ENCODE data around the gene GRIA3. TPM values are rescaled to one million over a fixed set of nuclear protein-coding genes. Genes with fewer than 3 reads are reported as not detected.
A peak's percentile ranks its signal among the peaks of the same experiment; 100 is the strongest.

The GRIA3 gene
- total RNA-seq, 1 experiment from 2014 or later = 1.4 TPM

DNA sequence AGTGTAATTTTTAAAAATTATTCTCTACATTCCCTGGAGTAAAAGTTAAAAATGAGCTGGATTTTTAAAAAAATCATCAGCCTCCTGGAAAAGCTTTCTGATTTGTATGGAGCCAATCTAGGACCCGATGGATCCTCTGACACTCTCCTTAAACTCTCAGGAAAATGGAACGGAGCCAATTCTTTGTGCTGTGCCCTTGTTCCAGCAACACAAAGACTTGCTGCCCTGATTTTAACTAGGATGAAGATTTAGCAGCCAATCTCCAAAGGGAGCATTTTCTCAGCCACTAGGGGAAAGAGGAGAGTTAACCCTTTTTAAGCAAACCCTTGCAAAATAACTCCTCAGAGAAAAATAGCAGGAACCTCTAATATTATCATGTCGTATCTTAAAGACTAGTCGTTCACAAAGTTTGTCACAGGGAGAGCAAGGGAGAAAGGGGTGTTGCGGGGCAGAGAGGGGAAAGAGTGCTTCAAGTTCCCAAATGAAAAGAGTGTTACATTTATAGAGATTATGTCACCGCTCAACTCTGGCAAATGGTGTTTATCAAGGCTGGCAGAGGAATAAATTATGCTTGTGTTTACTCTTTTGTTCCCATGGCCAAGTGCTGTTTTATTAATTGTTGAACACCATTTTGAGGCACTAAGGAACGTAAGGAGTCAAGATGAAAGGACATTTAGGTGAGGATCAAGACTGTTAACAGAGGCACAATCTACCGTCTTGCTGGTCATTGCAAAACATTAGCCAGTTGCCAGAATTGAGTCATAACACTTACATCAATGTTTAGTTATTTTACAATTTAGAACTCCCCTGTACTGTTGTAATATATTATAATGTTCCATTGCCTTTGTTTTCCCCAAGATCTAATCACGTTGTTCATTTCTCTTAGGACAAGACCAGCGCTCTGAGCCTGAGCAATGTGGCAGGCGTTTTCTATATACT lies 298.1 kb downstream of the GRIA3 start:
- H3K14ac ChIP-seq (ENCODE audit: insufficient read depth, low read length) = no peak overlapping the region
- Mint-ChIP-seq H3K4me3 (no peak overlapping the region), H3K27me3 (ENCODE audit: low read depth) (no peaks in the 10 kb centered on the region), H3K36me3 (ENCODE audit: insufficient read depth in 1 of 3, low read depth in 3 of 3) (no peaks in the 10 kb centered on the region), H3K9me3 (peaks cover 0 to 60% of the 10 kb centered on the region in 2 experiments; a peak in 2 of 5 replicates), H3K4me1 (peaks cover 4 to 16% of the 10 kb centered on the region in 2 experiments), H3K27ac (no peak overlapping the region)
- H2BK12ac ChIP-seq (ENCODE audit: insufficient read length, low read depth, low read length) = no peak overlapping the region
- no peaks in the 10 kb centered on the region for H3K79me1 ChIP-seq (ENCODE audit: insufficient read depth, low read depth, low read length, poor library complexity, severe bottlenecking)
- no peak overlapping the region for H3T11ph ChIP-seq (ENCODE audit: low read length)
- H3K4me2 ChIP-seq (ENCODE audit: insufficient read depth, insufficient read length, low read length) = no peak overlapping the region
- no peak overlapping the region for H3K23ac ChIP-seq (ENCODE audit: insufficient read length, low read depth, low read length)
- H3K27me3 ChIP-seq (ENCODE audit: insufficient read depth, low read length) = no peaks in the 10 kb centered on the region
- no peak overlapping the region for H3K18ac ChIP-seq (ENCODE audit: insufficient read length, low read depth, low read length)
- no peak overlapping the region for H2BK15ac ChIP-seq (ENCODE audit: low read depth, low read length)
- no peak overlapping the region for H3K56ac ChIP-seq (ENCODE audit: insufficient read length, low read depth, low read length)
- H2AK5ac ChIP-seq (ENCODE audit: insufficient read length, low read length) = no peak overlapping the region
- WGBS (ENCODE audit: extremely low coverage, insufficient read length, low lambda C conversion rate) = no CpG with 5 or more reads among the region's 11 CpGs
- H3K4ac ChIP-seq (ENCODE audit: low read depth, low read length) = no peak overlapping the region
- H4K8ac ChIP-seq (replicated peaks; ENCODE audit: insufficient read length, low read depth, low read length) = no peak overlapping the region
- no peaks in the 10 kb centered on the region for H3K23me2 ChIP-seq (ENCODE audit: insufficient read length, low read depth, low read length, poor library complexity, severe bottlenecking)
- TF ChIP-seq, protein P1, sequence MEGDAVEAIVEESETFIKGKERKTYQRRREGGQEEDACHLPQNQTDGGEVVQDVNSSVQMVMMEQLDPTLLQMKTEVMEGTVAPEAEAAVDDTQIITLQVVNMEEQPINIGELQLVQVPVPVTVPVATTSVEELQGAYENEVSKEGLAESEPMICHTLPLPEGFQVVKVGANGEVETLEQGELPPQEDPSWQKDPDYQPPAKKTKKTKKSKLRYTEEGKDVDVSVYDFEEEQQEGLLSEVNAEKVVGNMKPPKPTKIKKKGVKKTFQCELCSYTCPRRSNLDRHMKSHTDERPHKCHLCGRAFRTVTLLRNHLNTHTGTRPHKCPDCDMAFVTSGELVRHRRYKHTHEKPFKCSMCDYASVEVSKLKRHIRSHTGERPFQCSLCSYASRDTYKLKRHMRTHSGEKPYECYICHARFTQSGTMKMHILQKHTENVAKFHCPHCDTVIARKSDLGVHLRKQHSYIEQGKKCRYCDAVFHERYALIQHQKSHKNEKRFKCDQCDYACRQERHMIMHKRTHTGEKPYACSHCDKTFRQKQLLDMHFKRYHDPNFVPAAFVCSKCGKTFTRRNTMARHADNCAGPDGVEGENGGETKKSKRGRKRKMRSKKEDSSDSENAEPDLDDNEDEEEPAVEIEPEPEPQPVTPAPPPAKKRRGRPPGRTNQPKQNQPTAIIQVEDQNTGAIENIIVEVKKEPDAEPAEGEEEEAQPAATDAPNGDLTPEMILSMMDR (conservative IDR thresholded peaks at IDR 0.05) = 0 out of 3 replicates have a peak, but pooled peaks have one; percentile 28
- no peak overlapping the region for H2AFZ ChIP-seq (ENCODE audit: low read length)
- H2BK120ac ChIP-seq (ENCODE audit: low read depth, low read length, poor library complexity, severe bottlenecking) = no peak overlapping the region
- H3K9ac ChIP-seq (ENCODE audit: extremely low read depth, insufficient read length, low read length) = no peak overlapping the region
- no peak overlapping the region for H2BK20ac ChIP-seq (ENCODE audit: low read depth, low read length, poor library complexity, severe bottlenecking)
- no peak overlapping the region for H4K5ac ChIP-seq (ENCODE audit: insufficient read length, low read depth, low read length)
- no peak overlapping the region for H4K91ac ChIP-seq (ENCODE audit: insufficient read length, low read depth, low read length)
- no peak overlapping the region for H2BK5ac ChIP-seq (ENCODE audit: insufficient read length, low read length)
- H3K27ac ChIP-seq (ENCODE audit: insufficient read length, low read depth, low read length) = no peak overlapping the region
- no peaks in the 10 kb centered on the region for H4K20me1 ChIP-seq (ENCODE audit: control insufficient read depth, insufficient read depth, insufficient read length)
- no peak for DNase-seq
- peaks cover 8% of the 10 kb centered on the region for H3K9me3 ChIP-seq (ENCODE audit: control insufficient read depth, low read depth, low read length)
- H3K4me1 ChIP-seq (ENCODE audit: insufficient read depth, low read length) = no peaks in the 10 kb centered on the region; the same call in 1 of the 2 replicates
- no peaks in the 10 kb centered on the region for H3K79me2 ChIP-seq (ENCODE audit: insufficient read depth, low read length)

All from H9 (cell line).